Loucy (cell line): ENCODE results near the gene TMC3.

ENCODE experiments used
- H2AFZ ChIP-seq: fragments of 200-600 bp; sonication (generic); 2 replicates; pipeline ENCODE4 v1.6.0; 2016; ENCODE audit warnings: antibody characterized with exemption, mild to moderate bottlenecking, low read length, moderate library complexity
- H3F3A ChIP-seq: fragments of 200-600 bp; 2 replicates; pipeline ENCODE4 v1.6.0; 2016; ENCODE audit warnings: antibody characterized with exemption, low read depth, mild to moderate bottlenecking
- H3K27me3 ChIP-seq: fragments of 200-600 bp; sonication (generic); 2 replicates; pipeline ENCODE4 v1.6.1; 2014; ENCODE audit warnings: low read length, mild to moderate bottlenecking; ENCODE audit not compliant: insufficient read depth, poor library complexity, severe bottlenecking
- H3K36me3 ChIP-seq: fragments of 200-600 bp; sonication (generic); 2 replicates; pipeline ENCODE4 v1.6.1; 2016; ENCODE audit warnings: low read length; ENCODE audit not compliant: insufficient read depth
- H3K4me1 ChIP-seq: fragments of 200-600 bp; sonication (generic); 2 replicates; pipeline ENCODE4 v1.5.1; 2014; ENCODE audit warnings: low read length, mild to moderate bottlenecking; ENCODE audit not compliant: insufficient read depth, poor library complexity, severe bottlenecking
- H3K4me2 ChIP-seq: fragments of 200-600 bp; sonication (generic); 2 replicates; pipeline ENCODE4 v1.6.0; 2014; ENCODE audit warnings: antibody characterized with exemption, low read length, low read depth, mild to moderate bottlenecking; ENCODE audit not compliant: poor library complexity, severe bottlenecking
- H3K4me3 ChIP-seq: fragments of 200-600 bp; sonication (generic); 2 replicates; pipeline ENCODE4 v1.5.1; 2014; ENCODE audit warnings: low read length, mild to moderate bottlenecking, mixed read lengths; ENCODE audit not compliant: poor library complexity, severe bottlenecking
- H3K79me2 ChIP-seq: fragments of 200-600 bp; sonication (generic); 2 replicates; pipeline ENCODE4 v1.6.1; 2014; ENCODE audit warnings: low read length; ENCODE audit not compliant: insufficient read depth
- H3K9ac ChIP-seq: fragments of 200-600 bp; sonication (generic); 2 replicates; pipeline ENCODE4 v1.6.0; 2014; ENCODE audit warnings: mild to moderate bottlenecking, low read depth, low read length, moderate library complexity; ENCODE audit not compliant: poor library complexity, severe bottlenecking
- H3K9me2 ChIP-seq: fragments of 200-600 bp; sonication (generic); replicated peaks from 2 replicates; pipeline ENCODE4 v1.6.1; 2016; ENCODE audit warnings: low read depth, low read length, mixed read lengths
- H3K9me3 ChIP-seq: fragments of 200-600 bp; sonication (generic); 2 replicates; pipeline ENCODE4 v1.6.1; 2014; ENCODE audit warnings: mild to moderate bottlenecking, antibody characterized with exemption, low read length, low read depth; ENCODE audit not compliant: insufficient read depth
- H4K20me1 ChIP-seq: fragments of 200-600 bp; sonication (generic); 2 replicates; pipeline ENCODE4 v1.6.0; 2014; ENCODE audit warnings: antibody characterized with exemption, low read length, mild to moderate bottlenecking; ENCODE audit not compliant: insufficient read depth, poor library complexity, severe bottlenecking
- CTCF ChIP-seq: fragments of 200-600 bp; sonication (generic); conservative IDR thresholded peaks from 2 replicates; pipeline ENCODE4 v1.5.1; 2014; ENCODE audit warnings: mild to moderate bottlenecking, antibody characterized with exemption, low read length
- EZH2phosphoT487 ChIP-seq: fragments of 200-600 bp; IDR thresholded peaks from 2 replicates; pipeline ENCODE4 v1.6.1; 2018; ENCODE audit warnings: antibody characterized with exemption, mild to moderate bottlenecking, moderate library complexity, borderline replicate concordance

The TMC3 gene

GRCh38 chr15:81362790-81363189, 11.2 kb downstream of the TMC3 start:
- Histone ChIP-seq H3K27me3 (no peaks in the 10 kb centered on the region), H4K20me1 (no peaks in the 10 kb centered on the region), H3K9ac (no peak overlapping the region), H3K9me2 (no peaks in the 10 kb centered on the region), H3K36me3 (no peaks in the 10 kb centered on the region), H3F3A (no peaks in the 10 kb centered on the region), H3K4me3 (no peak overlapping the region), H3K4me1 (no peaks in the 10 kb centered on the region), H3K79me2 (no peaks in the 10 kb centered on the region), H3K4me2 (no peak overlapping the region), H3K9me3 (no peaks in the 10 kb centered on the region), H2AFZ (no peak overlapping the region)
- TF ChIP-seq CTCF (no peak), EZH2phosphoT487 (no peak)

GRCh38 chr15:81361891-81362290, 12.1 kb downstream of the TMC3 start:
- Histone ChIP-seq H3K9me3 (no peaks in the 10 kb centered on the region), H2AFZ (no peak overlapping the region)

GRCh38 chr15:81360491-81360890, 13.5 kb downstream of the TMC3 start:
- no peak overlapping the region for H3K4me2 ChIP-seq
- H3K27me3 ChIP-seq: no peaks in the 10 kb centered on the region
- no peak overlapping the region for H3K4me3 ChIP-seq
- no peaks in the 10 kb centered on the region for H3F3A ChIP-seq
- H3K9me2 ChIP-seq: no peaks in the 10 kb centered on the region
- H3K9me3 ChIP-seq: no peaks in the 10 kb centered on the region
- H3K36me3 ChIP-seq: no peaks in the 10 kb centered on the region
- no peaks in the 10 kb centered on the region for H4K20me1 ChIP-seq
- H2AFZ ChIP-seq: no peak overlapping the region
- no peaks in the 10 kb centered on the region for H3K79me2 ChIP-seq
- TF ChIP-seq CTCF: no peak
- no peak for TF ChIP-seq EZH2phosphoT487
- no peaks in the 10 kb centered on the region for H3K4me1 ChIP-seq
- no peak overlapping the region for H3K9ac ChIP-seq

More at GRCh38 chr15:81361891-81362290, 12.1 kb downstream of the TMC3 start:
- Histone ChIP-seq H3K27me3 (no peaks in the 10 kb centered on the region), H3K9me2 (no peaks in the 10 kb centered on the region), H3K4me2 (no peak overlapping the region), H3K9ac (no peak overlapping the region), H3F3A (no peaks in the 10 kb centered on the region), H4K20me1 (no peaks in the 10 kb centered on the region), H3K79me2 (no peaks in the 10 kb centered on the region), H3K4me3 (no peak overlapping the region), H3K4me1 (no peaks in the 10 kb centered on the region), H3K36me3 (no peaks in the 10 kb centered on the region)
- TF ChIP-seq CTCF: no peak
- TF ChIP-seq EZH2phosphoT487: no peak
